ENCODE data around the gene TMEM218.

DNA sequence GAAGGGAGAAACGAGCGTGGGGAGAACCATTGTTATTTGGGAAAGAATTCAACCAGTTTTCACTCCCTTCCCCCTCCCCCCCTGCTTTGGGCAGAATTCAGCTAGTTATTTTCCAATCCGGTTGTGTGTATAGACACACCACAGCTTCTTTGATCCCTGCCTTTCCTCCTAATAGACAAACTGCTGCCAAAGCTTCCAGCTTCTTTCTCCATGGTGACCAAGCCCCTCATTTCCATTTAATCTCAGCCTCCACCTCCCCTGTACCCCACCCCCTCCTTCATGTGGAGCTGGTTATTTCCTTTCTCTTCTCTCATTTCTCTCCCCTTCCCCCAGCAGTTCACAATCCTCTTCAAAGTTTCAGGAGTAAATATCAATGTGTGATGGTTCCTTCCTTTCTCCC is 28.4 kb upstream of the TMEM218 start:
- TF ChIP-seq CTCF (IDR thresholded peaks at IDR 0.05; ENCODE audit: insufficient read depth, low read length) (no peak), REST (IDR thresholded peaks at IDR 0.05; ENCODE audit: insufficient replicate concordance, low read depth) (no peak), POLR2AphosphoS5 (IDR thresholded peaks at IDR 0.05; ENCODE audit: low read depth) (no peak), GABPA (IDR thresholded peaks at IDR 0.05; ENCODE audit: low read depth) (no peak), SPI1 (IDR thresholded peaks at IDR 0.05; ENCODE audit: borderline replicate concordance, low read depth) (no peak)

Measured in HL-60 (cell line).